NCI-H460 (cell line): ENCODE results near the gene INSL3. TPM values are rescaled to one million over a fixed set of nuclear protein-coding genes. Genes with fewer than 3 reads are reported as not detected.

Experiments
- small RNA-seq, 2 experiments: library from RNA; depleted of rRNA; stranded (forward); fragments of <200 nt; gene quantifications; one replicate each; pipeline ENCODE3, GENCODE V24; 2014
- total RNA-seq: library from RNA; depleted of rRNA; stranded (reverse); fragments of >200 nt; shearing (Covaris generic); gene quantifications from 2 replicates; pipeline ENCODE4 v1.2.3, GENCODE V29; 2014; rRNA removed

INSL3 gene
- total RNA-seq, 1 experiment from 2014 or later = not detected

Small RNA genes within 50 kb of the gene (small RNA-seq; reads per million reads assigned to genes)
- gene SNORA68 = 0 reads per million in 2 experiments

Other genes with a start within 250 kb of the INSL3 start
- 0.69 and 0.84 TPM in 2 replicates for gene UNC13A, start 133.2 kb downstream of the INSL3 start, total RNA-seq
- gene MAP1S, start 102.0 kb downstream of the INSL3 start, total RNA-seq = 10.4 and 10.5 TPM in 2 replicates
- gene FCHO1, start 70.0 kb downstream of the INSL3 start, total RNA-seq = 4.1 and 4.6 TPM in 2 replicates
- 0.05 TPM in 1 of 2 replicates, not detected in the other for gene B3GNT3, start 26.4 kb downstream of the INSL3 start, total RNA-seq
- gene JAK3, start 26.5 kb upstream of the INSL3 start, total RNA-seq = 1.1 and 1.4 TPM in 2 replicates
- gene RPL18A, start 38.4 kb upstream of the INSL3 start, total RNA-seq = 1,987 and 2,181 TPM in 2 replicates
- 0.02 TPM in 1 of 2 replicates, not detected in the other for gene SLC5A5, start 50.4 kb upstream of the INSL3 start, total RNA-seq
- 32.3 and 45.4 TPM in 2 replicates for gene CCDC124, start 111.5 kb upstream of the INSL3 start, total RNA-seq
- gene KCNN1, start 145.6 kb upstream of the INSL3 start, total RNA-seq = 0.10 TPM in 1 of 2 replicates, not detected in the other
- 94.3 and 95.4 TPM in 2 replicates for gene ARRDC2, start 186.7 kb upstream of the INSL3 start, total RNA-seq